Measurements from ENCODE around the gene RAB23. TPM values are rescaled to one million over a fixed set of nuclear protein-coding genes. Genes with fewer than 3 reads are reported as not detected.

The RAB23 gene
- total RNA-seq, 1 experiment from 2014 or later = 11.7 TPM

DNA sequence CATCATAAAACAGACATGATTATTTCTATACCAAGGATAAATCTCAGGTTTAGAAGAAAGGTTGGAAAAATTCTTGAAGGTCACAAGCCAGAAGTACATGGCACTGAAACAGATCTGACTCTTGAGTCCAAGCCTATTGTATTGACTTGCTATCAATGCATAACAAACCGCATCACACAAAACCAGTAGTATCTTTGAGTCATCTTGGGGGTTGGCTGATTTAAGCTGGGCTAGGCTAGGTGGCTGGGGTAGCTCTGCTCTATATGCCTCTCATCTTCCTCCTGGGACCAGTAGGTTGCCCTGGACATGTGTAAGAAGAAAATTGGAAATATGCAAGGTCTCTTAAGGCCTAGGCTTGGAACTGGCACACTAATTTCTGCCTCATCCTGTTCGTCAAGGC, 37.0 kb upstream of the RAB23 start:
- BruUV-seq (replicated peaks) = no TSS peak
- intact Hi-C loops (cut with micrococcal nuclease) = no loop called here

GRCh38 chr6:57257911-57258541, 35.9 kb upstream of the RAB23 start:
- no peak for DNase-seq (ENCODE audit: low read depth, low spot score)
- TF ChIP-seq REST (IDR thresholded peaks at IDR 0.05; ENCODE audit: low read depth) (no peak), JUND (IDR thresholded peaks at IDR 0.05) (no peak), EZH2phosphoT487 (IDR thresholded peaks at IDR 0.05; ENCODE audit: borderline replicate concordance) (no peak), ZNF274 (IDR thresholded peaks at IDR 0.05; ENCODE audit: low read depth, low read length) (no peak), EGR1 (IDR thresholded peaks at IDR 0.05; ENCODE audit: low read depth) (no peak), SIN3A (IDR thresholded peaks at IDR 0.05; ENCODE audit: low read depth) (no peak), POLR2AphosphoS5 (IDR thresholded peaks at IDR 0.05; ENCODE audit: low read depth, low read length) (no peak), ELF1 (IDR thresholded peaks at IDR 0.05; ENCODE audit: borderline replicate concordance, low read depth) (no peak), CBX3 (IDR thresholded peaks at IDR 0.05; ENCODE audit: low read depth) (no peak), FOSL1 (IDR thresholded peaks at IDR 0.05; ENCODE audit: low read depth) (no peak)
- TF ChIP-seq, protein P1, sequence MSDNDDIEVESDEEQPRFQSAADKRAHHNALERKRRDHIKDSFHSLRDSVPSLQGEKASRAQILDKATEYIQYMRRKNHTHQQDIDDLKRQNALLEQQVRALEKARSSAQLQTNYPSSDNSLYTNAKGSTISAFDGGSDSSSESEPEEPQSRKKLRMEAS (IDR thresholded peaks at IDR 0.05) = no peak
- Histone ChIP-seq H3K4me3 (replicated peaks in 1 of 2; ENCODE audit: low read depth in 1 of 2, low read length in 2 of 2) (no peak overlapping the region), H3K9me3 (ENCODE audit: control insufficient read depth in 1 of 2, insufficient read depth in 1 of 2, low read depth in 1 of 2, low read length in 2 of 2) (no peaks in the 10 kb centered on the region), H3K79me2 (ENCODE audit: insufficient read depth, low read length) (no peaks in the 10 kb centered on the region), H3K27me3 (ENCODE audit: insufficient read depth, low read length) (no peaks in the 10 kb centered on the region), H3K4me1 (ENCODE audit: control insufficient read depth in 1 of 2, insufficient read depth in 2 of 2, low read length in 2 of 2) (no peaks in the 10 kb centered on the region), H3K36me3 (ENCODE audit: control insufficient read depth in 1 of 2, insufficient read depth in 2 of 2, low read length in 2 of 2) (no peaks in the 10 kb centered on the region), H3K9ac (ENCODE audit: low read length) (no peak overlapping the region), H2AFZ (ENCODE audit: low read depth, low read length, poor library complexity, severe bottlenecking) (no peak overlapping the region), H3K4me2 (ENCODE audit: low read length) (no peak overlapping the region), H3K9me2 (ENCODE audit: insufficient read depth) (no peaks in the 10 kb centered on the region; the same call in 1 of the 2 replicates), H4K20me1 (ENCODE audit: insufficient read depth) (no peaks in the 10 kb centered on the region), H3K27ac (ENCODE audit: low read depth, low read length) (no peak overlapping the region)
- ATAC-seq = no peak
- intact Hi-C loops (cut with micrococcal nuclease) = no loop called here
- ChIA-PET RAD21 (ENCODE audit: low non-redundant PET in 1 of 2, low total read pairs in 2 of 2, uncharacterized antibody in 2 of 2, unreplicated experiment in 2 of 2) (no interaction called here), CTCF (no interaction called here), POLR2A (no interaction called here)
- no TSS peak for BruUV-seq (replicated peaks)

More for the DNA sequence above, 37.0 kb upstream of the RAB23 start:
- Histone ChIP-seq H3K9ac (ENCODE audit: low read length) (no peak overlapping the region), H3K4me1 (ENCODE audit: control insufficient read depth in 1 of 2, insufficient read depth in 2 of 2, low read length in 2 of 2) (no peaks in the 10 kb centered on the region), H3K27me3 (ENCODE audit: insufficient read depth, low read length) (no peaks in the 10 kb centered on the region), H3K9me2 (ENCODE audit: insufficient read depth) (no peaks in the 10 kb centered on the region; the same call in 1 of the 2 replicates), H2AFZ (ENCODE audit: low read depth, low read length, poor library complexity, severe bottlenecking) (no peak overlapping the region), H3K27ac (ENCODE audit: low read depth, low read length) (no peak overlapping the region), H3K79me2 (ENCODE audit: insufficient read depth, low read length) (no peaks in the 10 kb centered on the region), H3K4me2 (ENCODE audit: low read length) (no peak overlapping the region), H4K20me1 (ENCODE audit: insufficient read depth) (no peaks in the 10 kb centered on the region), H3K36me3 (ENCODE audit: control insufficient read depth in 1 of 2, insufficient read depth in 2 of 2, low read length in 2 of 2) (no peaks in the 10 kb centered on the region), H3K4me3 (replicated peaks in 1 of 2; ENCODE audit: low read depth in 1 of 2, low read length in 2 of 2) (no peak overlapping the region), H3K9me3 (ENCODE audit: control insufficient read depth in 1 of 2, insufficient read depth in 1 of 2, low read depth in 1 of 2, low read length in 2 of 2) (no peaks in the 10 kb centered on the region)
- POLR2A ChIA-PET = no interaction called here
- ATAC-seq (no peak), DNase-seq (ENCODE audit: low read depth, low spot score) (no peak)
- RAD21 ChIA-PET (ENCODE audit: low non-redundant PET in 1 of 2, low total read pairs in 2 of 2, uncharacterized antibody in 2 of 2, unreplicated experiment in 2 of 2) = no interaction called here
- TF ChIP-seq FOSL1 (IDR thresholded peaks at IDR 0.05; ENCODE audit: low read depth) (no peak), JUND (IDR thresholded peaks at IDR 0.05) (no peak), POLR2AphosphoS5 (IDR thresholded peaks at IDR 0.05; ENCODE audit: low read depth, low read length) (no peak), ZNF274 (IDR thresholded peaks at IDR 0.05; ENCODE audit: low read depth, low read length) (no peak), TCF7L2 (IDR thresholded peaks at IDR 0.05; ENCODE audit: borderline replicate concordance, extremely low read depth, insufficient read depth, insufficient read length) (no peak), ZFX (IDR thresholded peaks at IDR 0.05) (no peak), RAD21 (IDR thresholded peaks at IDR 0.05; ENCODE audit: low read depth) (no peak)
- CTCF ChIA-PET = no interaction called here

Data from HCT116 (cell line).